Fibroblast of the aortic adventitia (primary cell): ENCODE data around the gene SV2C. TPM values are rescaled to one million over a fixed set of nuclear protein-coding genes. Genes with fewer than 3 reads are reported as not detected.

Experiments
- DNase-seq: peaks from one replicate; pipeline ENCODE4 v3.0.0-alpha.2; 2010; ENCODE audit warnings: low read depth
- H3K4me3 ChIP-seq: 2 replicates; pipeline ENCODE4 v1.5.1; 2011; ENCODE audit warnings: low read depth, mild to moderate bottlenecking, control low read depth, low read length, moderate library complexity
- total RNA-seq: library from RNA; depleted of rRNA; stranded (reverse); fragments of >200 nt; gene quantifications from 2 replicates; pipeline ENCODE4 v1.2.3, GENCODE V29; 2012; ENCODE audit warnings: low replicate concordance
- TF ChIP-seq, protein P1 (sequence below): IDR thresholded peaks from 2 replicates; pipeline ENCODE4 v1.5.1; 2011; ENCODE audit warnings: mild to moderate bottlenecking, low read length, control low read depth, inconsistent platforms; ENCODE audit not compliant: insufficient read depth

SV2C gene
- total RNA-seq, 1 donor, result not detected

DNA sequence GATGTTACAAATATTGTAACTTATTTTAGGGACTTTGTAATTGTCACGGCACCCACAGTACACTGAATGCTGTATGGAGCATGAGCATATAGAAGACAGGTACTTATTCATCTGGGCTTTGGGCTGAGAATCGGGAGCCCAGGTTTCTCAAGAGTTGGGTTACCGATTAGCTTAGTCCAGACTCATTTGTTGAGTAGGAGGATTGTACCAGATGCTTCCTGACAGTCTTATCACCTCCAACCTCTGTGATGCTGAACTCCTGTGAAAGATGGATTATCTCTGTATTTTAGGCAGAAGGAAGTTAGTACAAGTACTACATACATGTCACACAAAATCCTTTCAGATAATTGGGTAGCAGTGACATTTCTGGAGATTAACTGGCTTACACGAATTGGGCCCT, 79.2 kb downstream of the SV2C start:
- H3K4me3 ChIP-seq, result no peak overlapping the region
- no peak for DNase-seq
- TF ChIP-seq, protein P1, sequence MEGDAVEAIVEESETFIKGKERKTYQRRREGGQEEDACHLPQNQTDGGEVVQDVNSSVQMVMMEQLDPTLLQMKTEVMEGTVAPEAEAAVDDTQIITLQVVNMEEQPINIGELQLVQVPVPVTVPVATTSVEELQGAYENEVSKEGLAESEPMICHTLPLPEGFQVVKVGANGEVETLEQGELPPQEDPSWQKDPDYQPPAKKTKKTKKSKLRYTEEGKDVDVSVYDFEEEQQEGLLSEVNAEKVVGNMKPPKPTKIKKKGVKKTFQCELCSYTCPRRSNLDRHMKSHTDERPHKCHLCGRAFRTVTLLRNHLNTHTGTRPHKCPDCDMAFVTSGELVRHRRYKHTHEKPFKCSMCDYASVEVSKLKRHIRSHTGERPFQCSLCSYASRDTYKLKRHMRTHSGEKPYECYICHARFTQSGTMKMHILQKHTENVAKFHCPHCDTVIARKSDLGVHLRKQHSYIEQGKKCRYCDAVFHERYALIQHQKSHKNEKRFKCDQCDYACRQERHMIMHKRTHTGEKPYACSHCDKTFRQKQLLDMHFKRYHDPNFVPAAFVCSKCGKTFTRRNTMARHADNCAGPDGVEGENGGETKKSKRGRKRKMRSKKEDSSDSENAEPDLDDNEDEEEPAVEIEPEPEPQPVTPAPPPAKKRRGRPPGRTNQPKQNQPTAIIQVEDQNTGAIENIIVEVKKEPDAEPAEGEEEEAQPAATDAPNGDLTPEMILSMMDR, result no peak

DNA sequence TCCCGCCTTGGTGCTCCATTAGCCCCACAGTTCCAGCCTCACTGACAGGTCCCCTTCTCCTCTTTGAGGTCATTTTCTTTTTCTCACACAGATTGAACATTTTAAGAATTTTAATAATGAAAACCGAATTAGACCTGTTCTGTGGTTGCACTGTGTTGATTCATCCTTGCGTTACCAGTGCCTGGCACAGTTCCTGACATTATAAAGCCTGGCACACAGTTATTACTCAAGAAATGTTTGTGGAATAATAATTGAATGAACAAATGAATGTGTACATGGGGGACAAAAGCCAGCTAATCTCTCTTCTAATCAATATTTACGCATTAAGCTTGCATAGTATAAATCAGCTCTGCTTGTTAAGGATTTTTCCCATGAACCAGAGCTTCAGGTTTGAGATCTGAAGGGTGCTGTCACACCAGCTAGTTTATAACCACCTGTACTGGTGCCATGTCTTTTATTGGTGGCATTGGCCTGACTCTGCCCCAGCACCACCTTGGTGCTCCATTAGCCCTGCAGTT, 80.0 kb downstream of the SV2C start:
- no peak for DNase-seq
- TF ChIP-seq, protein P1, result no peak

DNA sequence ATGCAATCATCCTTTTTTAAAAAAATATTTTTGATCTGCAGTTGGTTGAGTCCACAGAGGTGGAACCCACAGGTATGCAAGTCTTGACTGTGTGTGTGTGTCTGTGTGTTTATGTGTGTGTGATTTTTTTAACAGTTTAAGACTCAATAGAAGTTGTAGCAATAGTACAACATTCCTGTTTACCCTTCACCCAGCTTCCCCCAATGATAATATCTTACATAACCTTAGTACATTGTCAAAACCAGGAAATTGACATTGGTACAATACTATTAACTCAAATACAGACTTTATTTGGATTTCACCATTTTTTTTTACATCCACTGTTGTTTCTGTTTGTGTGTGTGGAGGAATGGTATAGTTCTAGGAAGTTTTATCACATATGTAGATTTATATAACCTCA, 81.8 kb downstream of the SV2C start:
- H3K4me3 ChIP-seq, result no peak overlapping the region
- no peak for DNase-seq
- TF ChIP-seq, protein P1, result no peak

More for the DNA sequence above, 80.0 kb downstream of the SV2C start:
- no peak overlapping the region for H3K4me3 ChIP-seq

DNA sequence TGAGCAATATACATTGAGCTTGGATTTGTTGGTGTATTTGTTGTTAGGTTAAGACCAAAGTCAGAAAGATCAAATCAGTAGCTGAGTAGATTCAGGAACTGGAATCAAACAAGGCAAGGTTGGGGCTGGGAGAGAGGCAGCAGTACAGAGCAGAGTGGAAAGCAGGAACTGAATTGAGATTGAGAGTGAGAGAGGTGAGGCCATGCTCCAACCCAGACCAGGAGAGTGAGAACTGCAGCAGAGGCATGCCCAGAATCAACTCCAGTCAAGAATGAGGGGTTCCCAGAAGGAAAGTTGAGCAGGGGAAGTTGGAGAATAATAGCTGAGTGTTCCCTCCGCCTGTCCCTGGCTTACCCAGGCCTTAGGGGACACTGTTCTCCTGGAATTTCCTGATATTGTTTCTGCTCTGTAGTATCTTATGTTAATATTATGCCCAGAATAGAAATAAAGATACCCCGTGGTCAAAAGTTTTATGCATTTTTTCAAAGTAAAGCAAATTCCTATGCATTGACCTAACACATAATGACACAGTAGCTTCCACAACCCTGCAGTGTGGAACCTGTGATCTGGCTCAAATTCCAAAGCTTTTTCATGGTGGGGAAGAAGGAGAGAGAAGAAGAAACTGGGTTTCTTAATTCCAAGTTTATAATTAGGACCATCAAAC, 82.7 kb downstream of the SV2C start:
- no peak for DNase-seq
- TF ChIP-seq, protein P1, result no peak
- no peak overlapping the region for H3K4me3 ChIP-seq

DNA sequence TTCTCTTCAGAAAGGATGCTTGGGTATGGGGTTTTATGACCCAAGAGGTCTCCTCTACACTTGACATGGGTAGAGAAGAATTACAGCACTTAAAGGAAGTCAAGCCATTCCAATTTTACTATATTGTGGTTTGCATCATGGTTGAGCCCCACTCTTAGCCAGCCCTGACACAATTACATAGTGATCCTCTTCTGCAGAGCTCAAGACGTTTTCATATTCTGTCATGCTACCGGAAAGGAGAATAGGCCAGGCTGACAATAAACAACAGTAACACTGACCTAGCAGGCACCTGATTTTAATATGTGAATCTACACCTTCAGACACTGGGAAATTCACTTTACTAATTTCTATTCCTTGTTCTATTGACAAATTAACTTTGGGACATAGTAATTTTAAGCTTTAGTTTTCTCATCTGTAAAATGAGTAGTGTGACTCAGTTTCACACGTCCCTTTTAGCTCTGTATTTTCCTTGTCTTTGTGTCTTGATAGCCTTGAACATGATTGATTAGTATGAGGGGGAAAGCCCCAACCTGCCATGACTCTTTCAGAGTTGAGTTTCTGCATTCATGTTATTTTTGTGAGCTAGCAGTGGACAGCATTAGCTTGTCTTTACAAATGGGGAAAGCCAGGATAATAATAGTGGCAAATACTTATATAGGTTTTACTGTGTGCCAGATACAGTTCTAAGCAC, 83.8 kb downstream of the SV2C start:
- TF ChIP-seq, protein P1, result no peak
- DNase-seq, result no peak
- no peak overlapping the region for H3K4me3 ChIP-seq

DNA sequence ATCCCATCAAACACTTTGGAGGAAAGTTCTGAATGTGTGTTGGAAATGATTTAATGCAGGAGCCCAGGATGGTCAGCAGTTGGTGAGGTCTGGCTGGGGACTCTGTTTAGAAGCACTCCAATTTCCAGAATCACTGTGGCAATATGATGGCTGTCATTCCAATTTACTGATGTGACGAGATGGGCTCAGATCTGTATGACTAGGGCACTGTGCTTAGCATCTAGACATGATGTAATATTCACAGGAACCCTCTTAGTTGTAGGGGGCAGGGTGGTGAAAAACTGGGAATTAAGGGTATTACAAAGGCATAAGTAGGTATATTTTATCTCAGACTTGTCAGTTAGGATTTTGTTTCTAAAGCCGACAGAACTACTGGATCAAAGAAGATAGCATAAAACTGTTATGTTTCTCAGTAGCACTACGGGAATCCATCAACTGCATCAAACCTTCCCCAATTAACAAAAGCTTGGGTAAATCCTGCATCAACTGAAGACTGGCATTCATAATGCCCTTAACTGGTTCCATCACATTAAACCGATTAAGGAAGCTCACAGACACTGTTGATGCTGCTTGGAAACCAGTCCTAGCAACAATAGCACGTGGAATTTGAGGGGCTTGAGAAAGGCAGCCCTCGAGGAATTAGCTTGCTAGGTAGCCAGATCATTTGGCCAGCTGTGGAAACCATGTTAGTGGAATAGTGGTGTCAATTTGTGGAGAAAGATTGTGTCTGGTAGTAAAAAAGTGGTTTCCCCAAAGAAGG, 86.1 kb downstream of the SV2C start:
- TF ChIP-seq, protein P1, result no peak
- H3K4me3 ChIP-seq, result no peak overlapping the region
- no peak for DNase-seq
